Mesenchymal stem cell (in vitro differentiated cells and primary cell): Measurements from ENCODE around the gene GMPR.

Source experiments
- DNase-seq: peaks from one replicate; pipeline ENCODE4 v3.0.0-alpha.2; 2013
- H2AFZ ChIP-seq: one replicate; pipeline ENCODE4 v1.6.1; 2013; ENCODE audit warnings: low read depth, mild to moderate bottlenecking, control low read depth, inconsistent platforms, low read length, moderate library complexity
- H2AK5ac ChIP-seq: 2 replicates; pipeline ENCODE4 v1.6.1; 2013; ENCODE audit warnings: low read length, moderate library complexity, mild to moderate bottlenecking, inconsistent platforms; ENCODE audit not compliant: severe bottlenecking
- H2BK120ac ChIP-seq: one replicate; pipeline ENCODE4 v1.6.1; 2013; ENCODE audit warnings: low read depth, mild to moderate bottlenecking, inconsistent platforms, low read length, moderate library complexity
- H2BK12ac ChIP-seq, 2 experiments: one replicate each; pipeline ENCODE4 v1.6.1; 2013; ENCODE audit warnings: inconsistent platforms in 2 of 2, low read length in 2 of 2, mild to moderate bottlenecking in 2 of 2, moderate library complexity in 2 of 2, control low read depth in 1 of 2
- H2BK15ac ChIP-seq: one replicate; pipeline ENCODE4 v1.6.1; 2013; ENCODE audit warnings: mild to moderate bottlenecking, low read depth, inconsistent platforms; ENCODE audit not compliant: poor library complexity, severe bottlenecking
- H2BK5ac ChIP-seq: 2 replicates; pipeline ENCODE4 v1.6.1; 2013; ENCODE audit warnings: low read depth, mild to moderate bottlenecking, low read length, control low read depth, inconsistent platforms; ENCODE audit not compliant: poor library complexity, severe bottlenecking
- H3K14ac ChIP-seq, 2 experiments: one replicate each; pipeline ENCODE4 v1.6.1; 2013; ENCODE audit warnings: inconsistent platforms in 2 of 2, low read length in 2 of 2, control low read depth in 1 of 2, mild to moderate bottlenecking in 1 of 2, moderate library complexity in 1 of 2
- H3K18ac ChIP-seq, 2 experiments: one replicate each; pipeline ENCODE4 v1.6.1; 2013; ENCODE audit warnings: inconsistent platforms in 2 of 2, low read length in 2 of 2, control low read depth in 1 of 2, low read depth in 1 of 2, mild to moderate bottlenecking in 1 of 2
- H3K23ac ChIP-seq, 2 experiments: one replicate each; pipeline ENCODE4 v1.6.1; 2013; ENCODE audit warnings: inconsistent platforms in 2 of 2, low read length in 2 of 2, mild to moderate bottlenecking in 2 of 2, moderate library complexity in 2 of 2, control low read depth in 1 of 2
- H3K27ac ChIP-seq: 2 replicates; pipeline ENCODE4 v1.5.1; 2013; ENCODE audit warnings: mild to moderate bottlenecking, moderate library complexity, low read length, control low read depth, inconsistent platforms; ENCODE audit not compliant: poor library complexity, severe bottlenecking
- H3K27me3 ChIP-seq, 2 experiments: 2 replicates each; pipeline versions ENCODE4 v1.6.1 to v1.7.0; 2013; ENCODE audit warnings: low read length in 2 of 2, mild to moderate bottlenecking in 2 of 2, moderate library complexity in 2 of 2, control low read depth in 1 of 2, inconsistent platforms in 1 of 2; ENCODE audit not compliant: control insufficient read depth in 1 of 2, insufficient read depth in 1 of 2
- H3K36me3 ChIP-seq, 2 experiments: 2 replicates each; pipeline versions ENCODE4 v1.6.1 to v1.7.0; 2013; ENCODE audit warnings: low read length in 2 of 2, control low read depth in 1 of 2, inconsistent platforms in 1 of 2, low read depth in 1 of 2, mild to moderate bottlenecking in 1 of 2; ENCODE audit not compliant: insufficient read depth in 2 of 2, control insufficient read depth in 1 of 2
- H3K4ac ChIP-seq, 2 experiments: one replicate each; pipeline ENCODE4 v1.6.1; 2013; ENCODE audit warnings: inconsistent platforms in 2 of 2, low read length in 2 of 2, mild to moderate bottlenecking in 2 of 2, moderate library complexity in 2 of 2, control low read depth in 1 of 2, low read depth in 1 of 2
- H3K4me1 ChIP-seq: 2 replicates; pipeline ENCODE4 v1.6.1; 2013; ENCODE audit warnings: low read depth, low read length, control low read depth; ENCODE audit not compliant: control insufficient read depth, insufficient read depth
- H3K4me2 ChIP-seq: 2 replicates; pipeline ENCODE4 v1.6.1; 2013; ENCODE audit warnings: low read length, mild to moderate bottlenecking, inconsistent platforms; ENCODE audit not compliant: poor library complexity, severe bottlenecking
- H3K4me3 ChIP-seq, 2 experiments: 2 replicates each; pipeline versions ENCODE4 v1.5.1 to v1.7.0; 2013; ENCODE audit warnings: low read length in 2 of 2, mild to moderate bottlenecking in 2 of 2, control low read depth in 1 of 2, low read depth in 1 of 2; ENCODE audit not compliant: insufficient read depth in 1 of 2
- H3K79me1 ChIP-seq: replicated peaks from 2 replicates; pipeline ENCODE4 v1.6.1; 2013; ENCODE audit warnings: mild to moderate bottlenecking, control low read depth, low read length, inconsistent platforms; ENCODE audit not compliant: poor library complexity, severe bottlenecking
- H3K9ac ChIP-seq: 2 replicates; pipeline ENCODE4 v1.7.0; 2013; ENCODE audit warnings: mild to moderate bottlenecking, low read length, moderate library complexity
- H3K9me3 ChIP-seq: 2 replicates; pipeline ENCODE4 v1.7.0; 2013; ENCODE audit warnings: mild to moderate bottlenecking, low read length; ENCODE audit not compliant: control insufficient read depth
- H4K8ac ChIP-seq: one replicate; pipeline ENCODE4 v1.6.1; 2013; ENCODE audit warnings: inconsistent platforms, mild to moderate bottlenecking, low read length, moderate library complexity
- H4K91ac ChIP-seq: one replicate; pipeline ENCODE4 v1.6.1; 2013; ENCODE audit warnings: mild to moderate bottlenecking, low read length, inconsistent platforms
- WGBS: methylation state at CpG from one replicate; pipeline ENCODE4 v1.1.7; 2013; ENCODE audit warnings: mixed read lengths; 5-methylcytosine and 5-hydroxymethylcytosine counted together

GMPR gene

DNA sequence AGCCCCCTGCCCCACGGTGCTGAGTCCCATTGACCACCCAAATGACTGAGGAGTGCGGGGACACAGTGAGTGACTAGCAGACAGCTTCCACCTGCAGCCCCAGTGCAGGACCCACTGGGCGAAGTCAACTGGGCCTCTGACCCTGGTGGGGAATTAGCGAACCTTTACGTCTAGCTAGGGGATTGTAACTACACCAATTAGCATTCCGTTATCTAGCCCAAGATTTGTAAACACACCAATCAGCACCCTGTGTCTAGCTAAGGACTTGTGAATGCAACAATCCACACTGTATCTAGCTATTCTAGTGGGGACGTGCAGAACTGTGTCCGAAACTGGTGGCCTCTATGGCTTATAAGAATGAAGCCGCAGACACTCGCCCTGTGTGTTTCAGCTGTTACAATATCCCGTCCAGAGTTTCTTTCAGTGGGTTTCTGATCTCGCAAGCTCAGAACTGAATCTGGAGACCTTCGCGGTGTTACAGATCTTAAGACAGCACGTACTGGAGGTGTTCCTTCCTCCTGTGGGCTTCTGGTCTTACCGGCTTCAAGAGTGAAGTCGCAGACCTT, 21.1 kb upstream of the GMPR start:
- WGBS, result 97% methylated on average over 17 of the region's 17 CpGs

DNA sequence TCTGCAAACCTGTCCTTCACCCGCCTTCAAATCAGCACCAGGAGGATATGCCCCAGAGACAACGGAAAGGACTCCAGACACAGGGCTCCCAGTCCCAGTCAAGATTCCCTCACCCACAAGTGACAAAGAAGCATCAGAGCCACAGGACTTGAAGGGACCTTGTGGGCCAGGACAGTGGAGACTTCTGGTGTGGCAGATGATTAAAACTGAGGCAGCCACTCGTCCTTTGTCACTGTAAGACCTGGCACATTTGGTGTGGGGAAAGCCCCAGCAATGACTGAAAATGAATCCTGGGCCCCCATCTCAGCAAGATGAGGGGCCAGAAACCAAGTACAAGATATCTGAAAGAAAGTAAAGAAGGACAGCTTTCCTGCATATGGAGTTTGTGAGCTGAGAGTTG, 15.6 kb upstream of the GMPR start:
- no peaks in the 10 kb centered on the region for H3K36me3 ChIP-seq
- H3K9me3 ChIP-seq, result no peaks in the 10 kb centered on the region
- H2AFZ ChIP-seq, result no peak overlapping the region
- peak overlapping the region in 1 of 2 experiments; percentile 51 for H2BK12ac ChIP-seq
- H2BK5ac ChIP-seq, result no peak overlapping the region
- no peak overlapping the region for H3K4me3 ChIP-seq
- DNase-seq, result no peak
- H3K27ac ChIP-seq, result no peak overlapping the region
- no peak overlapping the region for H3K4me2 ChIP-seq
- H3K14ac ChIP-seq, result no peak overlapping the region
- H3K27me3 ChIP-seq, result no peaks in the 10 kb centered on the region
- no peak overlapping the region for H2BK120ac ChIP-seq
- no peak overlapping the region for H2AK5ac ChIP-seq
- H3K4ac ChIP-seq, result no peak overlapping the region
- H3K9ac ChIP-seq, result no peak overlapping the region
- H3K79me1 ChIP-seq, result no peaks in the 10 kb centered on the region
- no peak overlapping the region for H3K18ac ChIP-seq
- H3K23ac ChIP-seq, result no peak overlapping the region
- H4K8ac ChIP-seq, result no peak overlapping the region
- H3K4me1 ChIP-seq, result no peaks in the 10 kb centered on the region
- H4K91ac ChIP-seq, result no peak overlapping the region
- 83% methylated on average over 3 of the region's 3 CpGs for WGBS
- no peak overlapping the region for H2BK15ac ChIP-seq

More for the DNA sequence above, 21.1 kb upstream of the GMPR start:
- Histone ChIP-seq H3K18ac (no peak overlapping the region), H3K14ac (no peak overlapping the region), H3K9me3 (no peaks in the 10 kb centered on the region), H4K91ac (peak overlapping the region; percentile 78), H3K4me3 (no peak overlapping the region), H3K9ac (no peak overlapping the region), H3K4me1 (peaks cover 7% of the 10 kb centered on the region), H3K27me3 (no peaks in the 10 kb centered on the region), H3K4me2 (no peak overlapping the region), H3K27ac (no peak overlapping the region), H3K36me3 (no peaks in the 10 kb centered on the region), H3K79me1 (no peaks in the 10 kb centered on the region), H2BK5ac (no peak overlapping the region), H2BK12ac (peak overlapping the region; percentile 67 to 99), H2AK5ac (no peak overlapping the region), H3K4ac (peak overlapping the region in 1 of 2 experiments; percentile 77), H2BK120ac (peak overlapping the region; percentile 38), H3K23ac (no peak overlapping the region), H2AFZ (no peak overlapping the region), H4K8ac (no peak overlapping the region), H2BK15ac (no peak overlapping the region)
- DNase-seq, result no peak

DNA sequence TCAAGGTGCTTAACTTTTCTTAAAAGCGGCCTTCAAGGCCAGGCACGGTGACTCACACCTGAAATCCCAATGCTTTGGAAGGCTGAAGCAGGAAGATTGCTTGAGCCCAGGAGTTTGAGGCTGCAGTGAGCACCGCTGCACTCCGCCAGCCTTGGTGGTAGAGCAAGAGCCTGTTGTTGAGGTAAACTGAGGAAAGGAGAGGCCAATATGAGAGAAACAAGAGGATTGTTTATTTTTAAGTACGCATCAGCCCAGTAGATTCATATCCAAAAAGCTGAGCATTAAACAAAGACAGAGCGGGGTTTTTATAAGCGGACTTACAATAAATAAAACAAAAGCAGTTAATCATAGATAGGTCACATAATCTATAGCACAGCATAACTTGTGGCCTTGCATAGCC, 15.0 kb upstream of the GMPR start:
- H3K79me1 ChIP-seq, result no peaks in the 10 kb centered on the region
- H3K9me3 ChIP-seq, result no peaks in the 10 kb centered on the region
- no peaks in the 10 kb centered on the region for H3K36me3 ChIP-seq
- no peak overlapping the region for H4K91ac ChIP-seq
- no peak overlapping the region for H2BK15ac ChIP-seq
- H2BK5ac ChIP-seq, result no peak overlapping the region
- H3K27ac ChIP-seq, result no peak overlapping the region
- H2BK12ac ChIP-seq, result no peak overlapping the region
- no peak overlapping the region for H3K4ac ChIP-seq
- WGBS, result 86% methylated on average over 7 of the region's 7 CpGs
- no peak overlapping the region for H4K8ac ChIP-seq
- H3K18ac ChIP-seq, result no peak overlapping the region
- H3K23ac ChIP-seq, result no peak overlapping the region
- peaks cover 2% of the 10 kb centered on the region in 2 experiments for H3K27me3 ChIP-seq
- H3K4me2 ChIP-seq, result no peak overlapping the region
- no peak overlapping the region for H2AFZ ChIP-seq
- no peak overlapping the region for H2AK5ac ChIP-seq
- no peaks in the 10 kb centered on the region for H3K4me1 ChIP-seq
- no peak overlapping the region for H3K4me3 ChIP-seq
- H2BK120ac ChIP-seq, result no peak overlapping the region
- DNase-seq, result no peak
- H3K9ac ChIP-seq, result no peak overlapping the region
- no peak overlapping the region for H3K14ac ChIP-seq

DNA sequence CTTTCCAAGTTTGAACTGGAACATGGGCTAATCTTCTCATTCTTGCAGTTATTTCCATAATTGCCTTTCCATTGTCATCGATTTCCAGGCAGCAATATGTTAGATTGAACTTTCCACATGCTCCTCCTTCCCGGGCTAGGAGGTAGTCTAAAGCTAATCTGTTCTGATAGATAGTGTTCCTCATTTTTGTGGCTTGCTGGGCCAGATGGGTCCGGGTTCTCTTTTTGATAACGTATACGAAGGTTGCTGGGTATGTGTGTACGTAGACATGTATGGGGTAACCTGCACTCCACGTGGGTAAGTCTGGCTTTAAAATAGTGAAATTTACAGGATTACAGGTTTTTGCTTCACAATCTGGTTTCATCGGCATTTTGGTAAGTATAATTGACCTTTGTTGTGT, 14.0 kb upstream of the GMPR start:
- no peak overlapping the region for H3K23ac ChIP-seq
- H2BK120ac ChIP-seq, result no peak overlapping the region
- H2BK12ac ChIP-seq, result no peak overlapping the region
- H3K27me3 ChIP-seq, result peaks cover 8 to 13% of the 10 kb centered on the region in 2 experiments
- H3K4ac ChIP-seq, result no peak overlapping the region
- H3K36me3 ChIP-seq, result no peaks in the 10 kb centered on the region
- no peaks in the 10 kb centered on the region for H3K9me3 ChIP-seq
- 97% methylated on average over 8 of the region's 8 CpGs for WGBS
- H4K91ac ChIP-seq, result no peak overlapping the region
- DNase-seq, result no peak
- H2BK15ac ChIP-seq, result no peak overlapping the region
- H3K4me1 ChIP-seq, result peaks cover 2% of the 10 kb centered on the region
- H3K27ac ChIP-seq, result no peak overlapping the region
- H3K4me3 ChIP-seq, result no peak overlapping the region
- no peak overlapping the region for H3K4me2 ChIP-seq
- H4K8ac ChIP-seq, result no peak overlapping the region
- no peak overlapping the region for H3K9ac ChIP-seq
- no peak overlapping the region for H3K14ac ChIP-seq
- H3K18ac ChIP-seq, result no peak overlapping the region
- H3K79me1 ChIP-seq, result no peaks in the 10 kb centered on the region
- no peak overlapping the region for H2BK5ac ChIP-seq
- no peak overlapping the region for H2AK5ac ChIP-seq
- no peak overlapping the region for H2AFZ ChIP-seq
